Naive B cell (primary cell): ENCODE measurements around the gene COMMD7. TPM values are rescaled to one million over a fixed set of nuclear protein-coding genes. Genes with fewer than 3 reads are reported as not detected.
A peak's percentile ranks its signal among the peaks of the same experiment; 100 is the strongest.
"Not testable (repeated sequence)": the region's sequence is repeated elsewhere in the genome, so short reads cannot be mapped to it uniquely, and the experiment has no call there.

ENCODE experiments used
- ATAC-seq, 2 donors: fragments of 150-1000 bp; cut with Tn5 transposase; 2 replicates each; pipeline ENCODE4 v1.10.0; 2021; ENCODE audit warnings: low read depth in 2 of 2, mild to moderate bottlenecking in 2 of 2, moderate library complexity in 2 of 2
- DNase-seq: peaks from one replicate; pipeline ENCODE4 v3.0.0; 2022
- H3K27ac Mint-ChIP-seq, 6 donors: one replicate each; pipeline ENCODE4 v1.8.0; 2020 to 2022; ENCODE audit warnings: mild to moderate bottlenecking in 6 of 6, mixed read lengths in 6 of 6, moderate library complexity in 5 of 6, inconsistent platforms in 2 of 6
- H3K27me3 Mint-ChIP-seq, 3 donors: one replicate each; pipeline ENCODE4 v1.8.0; 2021 to 2022; ENCODE audit warnings: mixed read lengths in 3 of 3, mild to moderate bottlenecking in 1 of 3
- H3K36me3 Mint-ChIP-seq, 2 donors: one replicate each; pipeline ENCODE4 v1.8.0; 2020 to 2022; ENCODE audit warnings: mixed read lengths in 2 of 2, inconsistent platforms in 1 of 2, mild to moderate bottlenecking in 1 of 2
- H3K4me1 Mint-ChIP-seq, 3 donors: one replicate each; pipeline ENCODE4 v1.8.0; 2020 to 2022; ENCODE audit warnings: mixed read lengths in 3 of 3, inconsistent platforms in 1 of 3, mild to moderate bottlenecking in 1 of 3, moderate library complexity in 1 of 3
- H3K4me3 Mint-ChIP-seq, 8 donors: one replicate each; pipeline ENCODE4 v1.8.0; 2020 to 2022; ENCODE audit warnings: mild to moderate bottlenecking in 8 of 8, mixed read lengths in 8 of 8, moderate library complexity in 8 of 8, inconsistent platforms in 2 of 8
- H3K9me3 Mint-ChIP-seq, 7 donors: one replicate each; pipeline ENCODE4 v1.8.0; 2020 to 2022; ENCODE audit warnings: mixed read lengths in 7 of 7, mild to moderate bottlenecking in 5 of 7, inconsistent platforms in 2 of 7, moderate library complexity in 1 of 7
- polyA plus RNA-seq, 6 donors: library from polyadenylated mRNA; unstranded; fragments of 300-500 nt; fragmentation: Illumina TruSeq; gene quantifications; one replicate each; pipeline ENCODE4 v1.2.3, GENCODE V29; 2021; ENCODE audit warnings: low read depth in 6 of 6

Gene COMMD7
- polyA plus RNA-seq, 6 donors from 2014 or later = 80.6 to 96.9 (median 85.7) TPM

DNA sequence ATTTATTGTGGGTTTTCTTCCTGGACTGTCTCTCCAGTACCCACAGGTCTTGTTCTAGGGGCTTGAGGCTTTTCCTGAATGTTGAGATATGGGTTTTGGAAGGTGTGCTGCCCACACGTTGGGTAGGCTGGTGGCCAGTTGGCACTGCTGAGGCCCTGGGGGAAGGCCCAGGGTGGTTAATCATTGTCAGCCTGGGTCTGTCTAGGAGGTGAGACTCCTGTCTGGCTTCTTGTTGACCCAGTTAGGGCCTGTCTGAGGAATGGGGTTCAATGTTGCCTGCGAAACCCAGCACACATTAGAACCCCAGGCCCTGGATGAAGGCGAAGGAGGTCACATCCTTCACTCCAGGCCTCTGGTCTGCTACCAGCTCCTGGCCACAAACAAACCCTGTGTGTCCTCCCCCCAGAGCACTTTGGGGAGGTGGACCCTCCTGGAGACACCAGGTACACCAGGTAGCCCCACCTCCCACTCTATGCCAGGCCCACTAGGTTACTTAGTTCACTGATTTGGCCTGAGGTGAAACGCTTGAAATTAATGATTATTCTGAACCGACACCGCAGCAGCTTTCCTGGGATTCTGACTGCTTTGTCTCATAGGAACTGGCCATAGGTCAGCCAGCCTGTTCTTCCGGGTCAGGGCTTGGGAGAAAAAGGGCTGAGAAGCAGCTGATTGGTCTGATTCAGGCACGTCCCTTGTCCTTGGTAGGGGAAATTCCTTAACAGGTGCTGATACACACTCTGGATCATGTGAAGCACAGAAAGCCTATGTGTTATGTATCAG, 34.1 kb upstream of the COMMD7 start:
- H3K4me1 Mint-ChIP-seq = peaks cover 0 to 11% (median 7%) of the 10 kb centered on the region in 3 donors
- no peaks in the 10 kb centered on the region for H3K36me3 Mint-ChIP-seq
- ATAC-seq (no peak), DNase-seq (no peak)
- no peak overlapping the region for H3K4me3 Mint-ChIP-seq
- H3K27ac Mint-ChIP-seq = no peak overlapping the region
- no peaks in the 10 kb centered on the region for H3K9me3 Mint-ChIP-seq
- no peaks in the 10 kb centered on the region for H3K27me3 Mint-ChIP-seq

GRCh38 chr20:32775336-32775991, 32.2 kb upstream of the COMMD7 start:
- DNase-seq (no peak), ATAC-seq (no peak)
- Mint-ChIP-seq H3K27ac (peak overlapping the region in 1 of 6 donors; percentile 38), H3K4me1 (peaks cover 0 to 5% (median 3%) of the 10 kb centered on the region in 3 donors), H3K4me3 (no peak overlapping the region), H3K36me3 (no peaks in the 10 kb centered on the region), H3K9me3 (no peaks in the 10 kb centered on the region), H3K27me3 (no peaks in the 10 kb centered on the region)

DNA sequence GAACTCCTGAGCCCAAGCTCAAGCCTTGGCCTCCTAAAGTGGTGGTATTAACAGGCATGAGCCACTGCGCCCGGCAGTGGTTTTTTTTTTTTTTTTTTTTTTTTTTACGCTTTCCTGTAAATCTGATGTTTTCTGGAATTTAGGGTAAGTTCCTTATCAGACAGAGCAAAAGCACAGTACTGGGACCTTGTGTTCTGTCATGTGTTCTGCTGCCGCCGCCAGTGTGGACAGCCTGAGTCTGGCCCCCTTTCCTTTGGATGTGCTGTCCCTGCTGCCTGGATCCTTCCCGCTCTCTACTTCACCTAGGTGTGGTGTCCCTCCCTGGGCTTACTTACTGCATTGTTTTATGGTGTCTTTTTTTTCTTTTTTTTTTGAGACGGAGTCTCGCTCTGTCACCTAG, 30.6 kb upstream of the COMMD7 start:
- Mint-ChIP-seq H3K4me3 (no peak overlapping the region), H3K27ac (peak overlapping the region in 1 of 6 donors; percentile 47), H3K9me3 (no peaks in the 10 kb centered on the region), H3K27me3 (no peaks in the 10 kb centered on the region), H3K36me3 (no peaks in the 10 kb centered on the region), H3K4me1 (peaks cover 0 to 5% (median 3%) of the 10 kb centered on the region in 3 donors)
- ATAC-seq (no peak), DNase-seq (no peak)

DNA sequence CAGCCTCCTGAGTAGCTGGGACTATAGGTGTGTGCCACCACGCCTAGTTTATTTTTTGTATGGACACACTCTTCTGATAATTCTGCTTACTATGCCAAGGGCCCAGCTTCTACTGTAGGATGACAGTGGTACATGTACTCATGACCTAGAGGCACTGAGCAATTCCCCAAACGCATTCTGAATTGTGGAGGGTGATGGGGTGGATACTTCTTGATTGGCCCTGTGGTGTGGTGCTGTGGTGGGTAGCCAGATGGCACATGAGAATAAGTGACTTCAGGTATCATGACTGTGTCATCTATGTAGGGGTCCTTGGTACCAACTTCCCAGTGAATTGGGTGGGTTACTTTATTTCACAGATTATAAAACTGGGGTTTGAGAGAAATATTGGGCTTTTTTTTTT, 30.0 kb upstream of the COMMD7 start:
- Mint-ChIP-seq H3K27ac (peak overlapping the region in 1 of 6 donors; percentile 11), H3K36me3 (no peaks in the 10 kb centered on the region), H3K4me1 (peaks cover 0 to 1% (median 0%) of the 10 kb centered on the region in 3 donors), H3K27me3 (no peaks in the 10 kb centered on the region), H3K4me3 (no peak overlapping the region), H3K9me3 (no peaks in the 10 kb centered on the region)
- ATAC-seq (no peak), DNase-seq (no peak)

DNA sequence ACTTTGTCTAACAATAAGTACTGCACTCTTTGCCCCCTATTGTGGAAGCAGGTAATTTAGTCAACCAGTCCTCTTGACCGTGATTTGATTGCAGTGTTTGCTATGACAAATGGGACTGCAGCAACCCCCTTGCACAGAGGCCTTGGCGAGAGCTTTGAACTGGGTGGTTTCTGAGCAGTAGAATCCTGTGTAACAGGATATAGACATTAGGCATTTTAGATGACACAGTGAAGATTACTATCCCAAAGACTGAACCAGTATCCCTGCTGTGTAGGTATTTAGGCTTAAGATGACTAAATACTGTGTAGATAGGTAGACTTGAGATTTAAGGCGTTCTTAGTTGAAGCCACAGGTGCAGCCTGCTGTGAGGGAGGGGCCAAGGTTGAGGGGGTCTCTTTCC, 28.8 kb upstream of the COMMD7 start:
- Mint-ChIP-seq H3K27me3 (no peaks in the 10 kb centered on the region), H3K4me1 (no peaks in the 10 kb centered on the region), H3K27ac (no peak overlapping the region), H3K9me3 (no peaks in the 10 kb centered on the region), H3K36me3 (no peaks in the 10 kb centered on the region), H3K4me3 (no peak overlapping the region)
- ATAC-seq (no peak), DNase-seq (no peak)

- no peak for ATAC-seq
- Mint-ChIP-seq H3K9me3 (no peaks in the 10 kb centered on the region), H3K27me3 (peaks cover 0 to 10% (median 0%) of the 10 kb centered on the region in 3 donors), H3K36me3 (no peaks in the 10 kb centered on the region), H3K4me1 (peaks cover 4 to 21% (median 14%) of the 10 kb centered on the region in 3 donors), H3K27ac (peak overlapping the region in 1 of 6 donors; percentile 64), H3K4me3 (no peak overlapping the region)
- no peak for DNase-seq
Measured at GRCh38 chr20:32767418-32768198, 24.3 kb upstream of the COMMD7 start.

DNA sequence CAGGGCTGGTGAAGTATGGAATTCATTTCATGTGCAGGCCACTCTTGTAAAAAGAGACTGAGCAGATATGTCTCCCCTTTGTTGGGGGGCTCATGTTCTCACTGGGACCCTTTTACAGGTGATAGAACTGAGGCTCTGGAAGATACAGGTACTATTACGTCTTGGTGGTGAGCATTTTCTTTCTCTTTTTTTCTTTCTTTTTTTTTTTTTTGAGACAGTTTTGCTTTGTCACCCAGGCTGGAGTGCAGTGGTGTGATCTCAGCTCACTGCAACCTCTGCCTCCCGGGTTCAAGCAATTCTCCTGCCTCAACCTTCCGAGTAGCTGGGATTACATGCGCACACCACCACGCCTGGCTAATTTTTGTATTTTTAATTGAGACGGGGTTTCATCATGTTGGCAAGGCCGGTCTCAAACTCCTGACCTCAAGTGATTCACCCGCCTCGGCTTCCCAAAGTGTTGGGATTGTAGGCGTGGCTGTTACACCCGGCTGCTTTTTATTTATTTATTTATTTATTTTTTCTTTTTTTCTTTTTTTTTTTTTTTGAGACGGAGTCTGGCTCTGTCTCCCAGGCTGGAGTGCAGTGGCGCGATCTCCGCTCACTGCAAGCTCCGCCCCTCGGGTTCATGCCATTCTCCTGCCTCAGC, 22.1 kb upstream of the COMMD7 start:
- not testable (repeated sequence) for ATAC-seq, H3K9me3 Mint-ChIP-seq, DNase-seq, H3K36me3 Mint-ChIP-seq
- peak overlapping the region in 2 of 6 donors; percentile 33 to 42 for H3K27ac Mint-ChIP-seq
- peaks cover 12 to 22% (median 21%) of the 10 kb centered on the region in 3 donors for H3K4me1 Mint-ChIP-seq
- H3K4me3 Mint-ChIP-seq = peak overlapping the region in 1 of 8 donors; percentile 89
- H3K27me3 Mint-ChIP-seq = peaks cover 3 to 14% (median 7%) of the 10 kb centered on the region in 3 donors

DNA sequence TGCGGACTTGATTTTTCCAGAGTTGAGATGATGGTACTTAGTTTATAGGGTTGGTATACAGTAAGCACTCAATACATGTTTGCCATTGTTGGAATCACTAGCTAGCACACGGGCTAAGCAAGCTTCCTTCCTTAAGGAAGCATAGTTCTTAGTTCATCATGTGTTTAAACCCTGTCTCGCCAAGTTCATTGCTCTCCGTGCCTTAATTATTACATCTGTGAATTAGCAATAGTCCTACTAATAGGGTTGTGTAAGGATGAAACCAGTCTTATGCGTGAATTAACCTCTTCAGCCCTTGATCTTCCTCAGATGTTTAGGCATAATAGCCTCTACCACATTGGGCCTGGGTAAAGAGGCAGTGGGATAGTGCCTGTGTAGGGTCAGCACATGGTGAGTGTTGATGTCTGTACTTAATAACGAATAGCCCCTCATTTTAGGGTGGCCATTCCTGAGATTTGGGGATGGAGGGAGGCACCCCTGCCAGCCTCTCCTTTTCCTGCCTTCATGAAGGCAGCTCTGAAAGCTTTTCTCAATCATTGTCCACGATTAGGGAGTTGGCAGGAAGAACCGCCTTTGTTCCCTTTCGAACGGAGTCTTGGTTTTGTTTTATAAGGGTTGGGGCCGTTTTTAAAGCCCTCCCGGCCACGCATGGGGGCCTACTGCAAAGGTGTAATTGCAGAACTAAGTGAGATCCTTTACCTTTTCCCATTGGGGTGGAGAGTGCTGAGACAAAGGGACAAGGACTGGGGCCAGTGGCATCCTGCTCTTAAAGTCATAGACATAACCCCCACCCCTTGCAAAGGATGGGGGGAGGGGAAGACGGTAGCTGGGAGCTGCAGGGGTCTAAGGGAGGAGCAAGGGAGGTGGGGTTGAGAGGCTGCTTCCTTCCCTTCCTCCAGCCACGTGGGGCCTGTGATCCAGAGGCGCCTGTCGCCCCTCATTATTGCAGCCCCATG, 21.0 kb upstream of the COMMD7 start:
- Mint-ChIP-seq H3K27me3 (peaks cover 3 to 14% (median 7%) of the 10 kb centered on the region in 3 donors), H3K9me3 (no peaks in the 10 kb centered on the region), H3K27ac (no peak overlapping the region), H3K36me3 (no peaks in the 10 kb centered on the region), H3K4me3 (peak overlapping the region; percentile 89 to 96 (median 92)), H3K4me1 (peaks cover 12 to 22% (median 21%) of the 10 kb centered on the region in 3 donors)
- ATAC-seq (no peak), DNase-seq (no peak)

GRCh38 chr20:32763202-32764004, 20.1 kb upstream of the COMMD7 start:
- no peak for DNase-seq
- peak overlapping the region in 1 of 6 donors; percentile 34 for H3K27ac Mint-ChIP-seq
- no peaks in the 10 kb centered on the region for H3K9me3 Mint-ChIP-seq
- H3K27me3 Mint-ChIP-seq = peaks cover 3 to 14% (median 7%) of the 10 kb centered on the region in 3 donors
- H3K4me3 Mint-ChIP-seq = peak overlapping the region; percentile 89 to 96 (median 92)
- H3K4me1 Mint-ChIP-seq = peaks cover 12 to 22% (median 21%) of the 10 kb centered on the region in 3 donors
- no peaks in the 10 kb centered on the region for H3K36me3 Mint-ChIP-seq
- ATAC-seq = peak; percentile 57 to 62

- DNase-seq = no peak
- Mint-ChIP-seq H3K9me3 (no peaks in the 10 kb centered on the region), H3K4me3 (peak overlapping the region; percentile 89 to 96 (median 92)), H3K36me3 (no peaks in the 10 kb centered on the region), H3K27me3 (peaks cover 3 to 14% (median 7%) of the 10 kb centered on the region in 3 donors), H3K4me1 (peaks cover 12 to 22% (median 21%) of the 10 kb centered on the region in 3 donors), H3K27ac (peak overlapping the region in 2 of 6 donors; percentile 34 to 68)
- ATAC-seq = peak; percentile 30 to 32
Measured at GRCh38 chr20:32762754-32763201, 19.5 kb upstream of the COMMD7 start.
